GM19395 (cell line): ENCODE measurements around the gene STAP1.
"Not testable (repeated sequence)": the region's sequence is repeated elsewhere in the genome, so short reads cannot be mapped to it uniquely, and the experiment has no call there.

ENCODE experiments used
- ATAC-seq: cut with Tn5 transposase; IDR thresholded peaks from one replicate; pipeline ENCODE4 v1.9.1; 2021; ENCODE audit warnings: mild to moderate bottlenecking, moderate library complexity; ENCODE audit not compliant: unreplicated experiment

Gene STAP1

GRCh38 chr4:67615119-67615518, 56.6 kb downstream of the STAP1 start:
- no peak for ATAC-seq

DNA sequence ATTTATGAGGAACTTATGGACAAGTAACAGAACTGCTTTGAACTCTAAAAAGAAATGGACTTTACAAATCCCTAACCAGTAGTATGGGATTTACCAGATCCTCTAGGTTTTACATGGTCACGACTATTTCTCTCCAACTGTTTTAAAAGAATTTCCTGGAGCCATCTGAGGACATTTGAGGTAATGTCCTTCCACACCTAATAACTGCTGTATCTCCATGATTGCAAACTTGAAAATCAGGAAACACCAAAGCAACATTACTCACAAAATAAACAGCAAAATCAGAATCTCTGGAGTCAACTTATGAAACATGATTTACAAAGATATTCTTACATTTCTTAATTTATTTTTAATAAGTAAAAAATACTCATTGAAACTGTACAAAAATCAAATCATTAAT, 58.0 kb downstream of the STAP1 start:
- no peak for ATAC-seq

GRCh38 chr4:67624939-67625338, 66.4 kb downstream of the STAP1 start:
- ATAC-seq: no peak

DNA sequence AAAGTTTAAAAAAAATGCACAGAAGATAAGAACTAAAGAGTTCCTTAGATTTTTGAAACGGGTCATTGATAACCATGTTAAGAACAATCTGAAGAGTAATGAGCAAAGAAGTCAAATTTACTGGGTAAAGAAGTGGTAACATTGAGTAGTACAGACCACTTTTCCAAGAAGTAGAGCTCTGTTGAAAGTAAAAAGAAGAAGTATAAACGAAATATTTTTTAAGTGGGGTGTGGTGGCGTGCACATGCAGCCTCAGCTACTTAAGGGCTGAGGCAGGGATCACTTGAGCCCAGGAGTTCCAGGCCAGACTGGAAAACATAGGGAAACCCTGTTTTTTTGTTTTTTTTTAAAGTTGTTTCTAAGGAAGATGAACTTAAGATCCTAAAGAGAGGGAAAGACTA, 74.0 kb downstream of the STAP1 start:
- peak; percentile 84 for ATAC-seq

- no peak for ATAC-seq
Observed at GRCh38 chr4:67634741-67635140, 76.2 kb downstream of the STAP1 start.

GRCh38 chr4:67635331-67635730, 76.8 kb downstream of the STAP1 start:
- ATAC-seq: no peak

DNA sequence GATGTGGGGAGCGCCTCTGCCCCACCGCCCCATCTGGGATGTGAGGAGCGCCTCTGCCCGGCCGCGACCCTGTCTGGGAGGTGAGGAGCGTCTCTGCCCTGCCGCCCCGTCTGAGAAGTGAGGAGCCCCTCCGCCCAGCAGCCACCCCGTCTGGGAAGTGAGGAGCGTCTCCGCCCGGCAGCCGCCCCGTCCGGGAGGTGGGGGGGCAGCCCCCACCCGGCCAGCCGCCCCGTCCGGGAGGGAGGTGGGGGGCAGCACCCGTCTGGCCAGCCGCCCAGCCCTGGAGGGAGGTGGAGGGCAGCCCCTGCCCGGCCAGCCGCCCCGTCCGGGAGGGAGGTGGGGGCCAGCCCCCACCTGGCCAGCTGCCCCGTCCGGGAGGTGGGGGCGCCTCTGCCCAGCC, 78.5 kb downstream of the STAP1 start:
- ATAC-seq: not testable (repeated sequence)

- no peak for ATAC-seq
Observed at GRCh38 chr4:67638136-67638535, 79.6 kb downstream of the STAP1 start.

GRCh38 chr4:67651536-67651935, 93.0 kb downstream of the STAP1 start:
- no peak for ATAC-seq
